ENCODE results near the gene PNLIPRP3.

Gene PNLIPRP3

DNA sequence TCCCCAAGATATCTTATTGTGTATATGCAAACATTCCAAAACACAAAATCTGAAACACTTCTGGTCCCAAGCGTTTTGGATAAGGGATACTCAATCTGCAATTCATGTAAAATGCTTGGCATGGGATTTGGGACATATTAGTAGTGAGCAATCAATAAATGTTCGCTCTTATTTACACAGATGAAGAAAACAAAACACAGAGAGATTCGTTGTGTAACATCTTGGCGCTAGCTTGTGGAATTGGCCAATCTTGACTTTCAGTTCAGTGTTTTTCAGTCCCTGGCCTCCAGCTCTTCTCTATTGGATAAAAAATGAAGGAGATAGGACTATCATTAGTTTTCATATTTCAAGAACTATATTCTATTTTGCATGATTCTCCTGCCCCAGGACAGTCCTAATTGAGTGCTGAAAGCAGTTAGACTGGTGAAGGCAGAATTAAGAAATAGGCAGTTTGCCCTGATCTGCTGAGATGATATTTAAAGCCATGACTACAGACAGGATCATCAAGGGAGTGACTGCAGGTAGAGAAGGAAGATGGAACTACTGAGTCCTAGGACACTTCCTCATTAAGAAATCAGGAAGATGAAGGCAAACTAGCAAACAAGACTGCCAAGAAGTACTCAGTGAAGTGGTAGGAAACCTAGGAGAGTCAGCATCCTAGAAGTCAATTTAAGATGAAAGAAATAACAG is 1.8 kb downstream of the PNLIPRP3 start:
- H2AFZ ChIP-seq (ENCODE audit: low read depth) = no peak overlapping the region
- H3K27me3 ChIP-seq (ENCODE audit: insufficient read depth, low read depth) = no peaks in the 10 kb centered on the region
- H3K9ac ChIP-seq = no peak overlapping the region
- H3K4me2 ChIP-seq = no peak overlapping the region
- H4K20me1 ChIP-seq (ENCODE audit: insufficient read depth) = no peaks in the 10 kb centered on the region
- no peaks in the 10 kb centered on the region for H3K36me3 ChIP-seq (ENCODE audit: insufficient read depth)
- H3K4me3 ChIP-seq (IDR thresholded peaks at IDR 0.05; ENCODE audit: insufficient read depth, low read depth, low read length) = no peak overlapping the region
- no peaks in the 10 kb centered on the region for H3K4me1 ChIP-seq (ENCODE audit: low read depth, poor library complexity, severe bottlenecking)
- TF ChIP-seq, protein P1, sequence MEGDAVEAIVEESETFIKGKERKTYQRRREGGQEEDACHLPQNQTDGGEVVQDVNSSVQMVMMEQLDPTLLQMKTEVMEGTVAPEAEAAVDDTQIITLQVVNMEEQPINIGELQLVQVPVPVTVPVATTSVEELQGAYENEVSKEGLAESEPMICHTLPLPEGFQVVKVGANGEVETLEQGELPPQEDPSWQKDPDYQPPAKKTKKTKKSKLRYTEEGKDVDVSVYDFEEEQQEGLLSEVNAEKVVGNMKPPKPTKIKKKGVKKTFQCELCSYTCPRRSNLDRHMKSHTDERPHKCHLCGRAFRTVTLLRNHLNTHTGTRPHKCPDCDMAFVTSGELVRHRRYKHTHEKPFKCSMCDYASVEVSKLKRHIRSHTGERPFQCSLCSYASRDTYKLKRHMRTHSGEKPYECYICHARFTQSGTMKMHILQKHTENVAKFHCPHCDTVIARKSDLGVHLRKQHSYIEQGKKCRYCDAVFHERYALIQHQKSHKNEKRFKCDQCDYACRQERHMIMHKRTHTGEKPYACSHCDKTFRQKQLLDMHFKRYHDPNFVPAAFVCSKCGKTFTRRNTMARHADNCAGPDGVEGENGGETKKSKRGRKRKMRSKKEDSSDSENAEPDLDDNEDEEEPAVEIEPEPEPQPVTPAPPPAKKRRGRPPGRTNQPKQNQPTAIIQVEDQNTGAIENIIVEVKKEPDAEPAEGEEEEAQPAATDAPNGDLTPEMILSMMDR (conservative IDR thresholded peaks at IDR 0.05; ENCODE audit: low read depth, low read length) = no peak
- H3K79me2 ChIP-seq (ENCODE audit: insufficient read depth, low read depth) = no peaks in the 10 kb centered on the region
- H3K27ac ChIP-seq = no peak overlapping the region

DNA sequence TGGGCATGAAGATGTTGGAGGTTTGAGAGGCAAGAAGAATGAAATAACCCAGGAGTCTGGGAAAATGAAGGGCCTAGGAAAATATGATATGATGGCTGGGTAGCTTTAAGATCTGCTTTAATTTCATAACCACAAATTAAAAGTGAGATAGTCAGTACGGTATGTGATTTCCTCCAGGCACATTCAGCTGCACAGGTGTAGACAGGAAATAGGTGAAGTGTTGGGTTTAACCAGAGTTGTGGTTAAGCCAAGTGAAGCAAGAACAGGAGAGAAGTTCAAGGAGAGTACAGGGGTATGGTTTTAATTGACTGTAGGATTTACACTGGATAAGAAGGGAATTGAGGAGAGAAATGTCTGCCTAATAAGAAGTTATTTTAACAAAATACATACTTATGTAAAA is 2.6 kb downstream of the PNLIPRP3 start:
- Histone ChIP-seq H4K20me1 (ENCODE audit: insufficient read depth) (no peaks in the 10 kb centered on the region), H3K4me1 (ENCODE audit: low read depth, poor library complexity, severe bottlenecking) (no peaks in the 10 kb centered on the region)

GRCh38 chr10:116431598-116431997 is 4.0 kb downstream of the PNLIPRP3 start:
- no peak overlapping the region for H3K4me3 ChIP-seq (IDR thresholded peaks at IDR 0.05; ENCODE audit: insufficient read depth, low read depth, low read length)
- H3K27me3 ChIP-seq (ENCODE audit: insufficient read depth, low read depth) = no peaks in the 10 kb centered on the region
- no peaks in the 10 kb centered on the region for H3K36me3 ChIP-seq (ENCODE audit: insufficient read depth)
- no peaks in the 10 kb centered on the region for H4K20me1 ChIP-seq (ENCODE audit: insufficient read depth)
- H3K4me1 ChIP-seq (ENCODE audit: low read depth, poor library complexity, severe bottlenecking) = no peaks in the 10 kb centered on the region
- no peak overlapping the region for H3K4me2 ChIP-seq
- TF ChIP-seq, protein P1 (conservative IDR thresholded peaks at IDR 0.05; ENCODE audit: low read depth, low read length) = no peak
- H3K79me2 ChIP-seq (ENCODE audit: insufficient read depth, low read depth) = no peaks in the 10 kb centered on the region
- no peak overlapping the region for H3K9ac ChIP-seq
- no peak overlapping the region for H3K27ac ChIP-seq
- H2AFZ ChIP-seq (ENCODE audit: low read depth) = no peak overlapping the region

More for the DNA sequence above, 2.6 kb downstream of the PNLIPRP3 start:
- no peak overlapping the region for H3K4me3 ChIP-seq (IDR thresholded peaks at IDR 0.05; ENCODE audit: insufficient read depth, low read depth, low read length)
- H3K4me2 ChIP-seq = no peak overlapping the region
- H3K27ac ChIP-seq = no peak overlapping the region
- H2AFZ ChIP-seq (ENCODE audit: low read depth) = no peak overlapping the region
- H3K9ac ChIP-seq = no peak overlapping the region
- TF ChIP-seq, protein P1 (conservative IDR thresholded peaks at IDR 0.05; ENCODE audit: low read depth, low read length) = no peak
- H3K36me3 ChIP-seq (ENCODE audit: insufficient read depth) = no peaks in the 10 kb centered on the region
- no peaks in the 10 kb centered on the region for H3K79me2 ChIP-seq (ENCODE audit: insufficient read depth, low read depth)
- H3K27me3 ChIP-seq (ENCODE audit: insufficient read depth, low read depth) = no peaks in the 10 kb centered on the region

- TF ChIP-seq, protein P1 (conservative IDR thresholded peaks at IDR 0.05; ENCODE audit: low read depth, low read length) = no peak
Measured at GRCh38 chr10:116437076-116437692, 9.5 kb downstream of the PNLIPRP3 start.

More at GRCh38 chr10:116437076-116437692, 9.5 kb downstream of the PNLIPRP3 start:
- no peaks in the 10 kb centered on the region for H3K27me3 ChIP-seq (ENCODE audit: insufficient read depth, low read depth)
- H3K79me2 ChIP-seq (ENCODE audit: insufficient read depth, low read depth) = no peaks in the 10 kb centered on the region
- H3K4me1 ChIP-seq (ENCODE audit: low read depth, poor library complexity, severe bottlenecking) = no peaks in the 10 kb centered on the region
- no peaks in the 10 kb centered on the region for H3K36me3 ChIP-seq (ENCODE audit: insufficient read depth)
- H3K4me2 ChIP-seq = no peak overlapping the region
- H3K4me3 ChIP-seq (IDR thresholded peaks at IDR 0.05; ENCODE audit: insufficient read depth, low read depth, low read length) = no peak overlapping the region
- H4K20me1 ChIP-seq (ENCODE audit: insufficient read depth) = no peaks in the 10 kb centered on the region
- no peak overlapping the region for H3K9ac ChIP-seq
- no peak overlapping the region for H3K27ac ChIP-seq
- no peak overlapping the region for H2AFZ ChIP-seq (ENCODE audit: low read depth)
